HG02759 (cell line): Measurements from ENCODE around the gene ABCB11.
A peak's percentile ranks its signal among the peaks of the same experiment; 100 is the strongest.
"Not testable (repeated sequence)": the region's sequence is repeated elsewhere in the genome, so short reads cannot be mapped to it uniquely, and the experiment has no call there.

ENCODE experiments used
- ATAC-seq: cut with Tn5 transposase; IDR thresholded peaks from one replicate; pipeline ENCODE4 v1.9.1; 2021; ENCODE audit warnings: mild to moderate bottlenecking, moderate library complexity; ENCODE audit not compliant: unreplicated experiment

The ABCB11 gene

DNA sequence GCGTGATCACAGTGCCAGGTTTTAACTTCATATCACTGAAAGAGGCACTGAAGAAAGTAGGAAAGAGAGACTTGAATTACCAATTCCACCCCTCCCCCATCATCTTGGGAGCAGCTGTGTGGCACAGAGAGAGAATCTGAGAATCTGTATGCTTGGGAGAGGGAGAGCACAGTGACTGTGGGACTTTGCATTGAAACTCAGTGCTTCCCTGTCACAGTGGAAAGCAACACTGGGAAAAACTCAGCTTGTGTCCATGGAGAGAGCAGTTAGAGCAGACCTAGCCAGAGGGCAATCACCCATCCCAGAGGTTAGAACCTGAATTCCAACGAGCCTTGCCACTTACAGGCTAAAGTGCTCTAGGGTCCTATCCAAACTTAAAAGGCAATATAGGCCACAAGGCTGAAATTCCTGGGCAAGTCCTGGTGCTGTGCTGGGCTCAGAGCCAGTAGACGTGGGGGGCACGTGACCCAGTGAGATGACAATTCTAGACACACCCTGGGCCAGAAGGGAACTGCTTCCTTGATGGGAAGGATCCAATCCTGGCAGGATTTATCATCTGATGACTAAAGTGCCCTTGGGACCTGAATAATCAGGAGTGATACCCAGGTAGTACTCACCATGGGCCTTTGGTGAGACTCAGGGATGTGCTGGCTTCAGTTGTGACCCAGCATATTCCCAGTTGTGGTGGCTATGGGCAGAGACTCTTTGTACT is 15.5 kb upstream of the ABCB11 start:
- ATAC-seq: no peak

DNA sequence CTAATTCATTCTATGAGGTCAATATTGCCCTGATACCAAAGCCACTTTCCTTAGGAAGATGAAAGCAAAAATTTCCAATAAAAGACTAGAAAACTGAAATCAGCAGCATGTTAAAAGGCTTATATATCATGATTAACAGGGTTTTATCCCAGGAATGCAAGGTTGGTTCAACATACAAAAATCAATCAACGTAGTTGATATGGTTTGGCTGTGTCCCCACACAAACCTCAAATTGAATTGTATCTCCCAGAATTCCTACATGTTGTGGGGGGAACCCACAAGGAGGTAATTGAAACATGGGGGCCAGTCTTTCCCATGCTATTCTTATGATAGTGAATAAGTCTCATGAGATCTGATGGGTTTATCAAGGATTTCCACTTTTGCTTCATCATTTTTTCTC is 11.7 kb upstream of the ABCB11 start:
- no peak for ATAC-seq

DNA sequence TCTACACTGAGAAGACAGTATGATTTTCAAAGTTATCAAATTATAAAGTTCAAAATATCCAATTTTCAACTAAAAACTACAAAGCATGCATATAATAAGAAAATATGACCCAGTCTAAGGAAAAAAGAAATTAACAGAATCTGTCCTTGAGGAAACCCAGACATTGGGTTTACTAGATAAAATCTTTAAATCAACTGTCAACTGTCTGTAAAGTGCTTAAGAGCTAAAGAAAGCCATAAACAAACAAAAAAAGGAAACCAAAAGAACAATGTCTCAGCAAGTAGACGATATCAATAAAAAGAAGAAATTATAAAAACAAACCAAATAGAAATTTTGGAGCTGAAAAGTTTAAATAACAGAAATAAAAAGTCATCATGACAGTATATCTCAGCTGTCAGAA is 10.5 kb upstream of the ABCB11 start:
- no peak for ATAC-seq

DNA sequence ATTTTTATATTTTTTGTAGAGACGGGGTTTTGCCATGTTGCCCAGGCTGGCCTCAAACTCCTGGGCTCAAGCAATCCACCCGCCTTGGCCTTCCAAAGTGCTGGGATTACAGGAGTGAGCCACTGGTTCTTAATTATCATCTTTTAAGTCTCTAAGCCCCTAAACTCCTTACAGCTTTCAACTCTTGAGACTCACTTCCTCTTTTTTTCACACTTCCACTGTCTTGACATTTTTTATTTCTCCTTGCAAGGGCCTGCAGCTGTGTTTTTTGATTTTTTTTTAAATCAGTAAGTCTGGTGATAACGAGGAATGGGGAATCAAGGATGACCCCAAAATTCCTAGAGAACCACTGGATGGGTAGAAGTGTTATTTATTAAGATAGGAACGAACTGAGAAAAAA is 8.6 kb upstream of the ABCB11 start:
- no peak for ATAC-seq

DNA sequence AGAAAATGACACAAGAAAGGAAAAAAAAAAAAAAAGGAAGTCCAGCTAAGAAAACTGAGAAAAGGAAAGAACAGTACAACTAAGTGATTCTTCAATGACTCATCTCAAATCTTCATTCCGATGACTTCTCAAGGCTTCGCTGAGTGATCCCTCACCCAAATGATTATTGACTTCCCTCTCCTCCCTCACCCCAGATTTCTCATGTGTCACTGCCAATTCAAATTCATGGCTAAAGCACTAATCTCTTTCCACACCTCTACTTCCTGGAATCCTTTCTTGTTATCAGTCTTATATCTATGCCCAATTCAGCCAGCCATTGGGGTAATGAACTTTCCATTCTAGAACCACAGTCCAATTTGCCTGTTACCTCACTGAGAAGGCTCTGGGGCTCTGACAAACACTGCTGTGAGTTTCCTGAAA is 7.2 kb upstream of the ABCB11 start:
- peak; percentile 72 for ATAC-seq

DNA sequence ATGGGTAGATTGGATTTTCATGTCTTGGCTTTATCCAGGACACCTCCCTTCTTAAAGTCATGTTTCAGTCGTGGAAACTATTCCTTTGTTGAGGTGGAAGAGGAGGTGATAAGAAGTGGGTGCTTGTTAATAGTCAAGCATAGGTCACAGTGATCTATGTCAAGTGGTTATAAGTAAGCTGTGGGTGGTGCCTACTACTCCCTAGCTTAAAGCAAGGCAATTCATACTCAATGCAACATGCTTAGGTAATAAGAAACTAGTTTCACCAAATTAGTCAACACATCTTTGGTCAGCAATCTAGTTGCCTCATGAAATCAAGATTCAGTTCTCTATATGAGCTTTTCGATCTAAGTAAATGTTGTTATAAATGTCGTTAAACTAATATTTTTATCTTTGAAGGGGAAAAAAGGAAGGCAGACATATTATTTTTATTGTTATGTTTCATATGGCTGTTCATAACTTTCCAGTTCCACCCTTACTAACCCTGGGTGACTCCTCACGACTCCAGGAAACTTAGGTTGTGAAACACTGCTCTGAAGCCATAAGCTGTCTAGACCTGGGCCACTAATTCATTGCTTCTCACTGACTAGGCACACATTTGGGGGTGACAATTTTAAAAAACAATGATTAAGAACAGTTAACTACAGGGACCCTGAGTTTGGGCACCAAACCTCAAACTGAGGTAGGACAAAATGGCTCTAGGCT is 5.8 kb upstream of the ABCB11 start:
- ATAC-seq: peak; percentile 63

DNA sequence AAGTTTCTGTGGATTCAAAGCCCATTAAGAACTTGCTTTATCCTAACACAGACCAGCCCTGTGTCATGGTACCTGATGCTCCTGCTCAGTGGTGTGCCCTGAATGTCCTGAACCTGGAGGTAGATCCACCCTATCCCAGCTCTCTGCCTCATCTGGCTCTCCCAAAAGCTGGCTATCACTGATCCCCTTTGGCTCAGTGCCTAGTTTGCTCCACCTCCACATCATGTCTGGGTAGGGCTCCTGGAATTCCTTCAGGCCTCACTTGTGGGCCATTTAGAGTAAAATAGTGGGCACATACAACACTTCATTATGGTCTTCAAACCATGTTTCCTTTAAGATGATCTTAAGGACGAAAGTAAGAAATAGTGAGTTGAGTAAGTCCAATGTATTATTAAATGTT is 4.8 kb upstream of the ABCB11 start:
- ATAC-seq: no peak

DNA sequence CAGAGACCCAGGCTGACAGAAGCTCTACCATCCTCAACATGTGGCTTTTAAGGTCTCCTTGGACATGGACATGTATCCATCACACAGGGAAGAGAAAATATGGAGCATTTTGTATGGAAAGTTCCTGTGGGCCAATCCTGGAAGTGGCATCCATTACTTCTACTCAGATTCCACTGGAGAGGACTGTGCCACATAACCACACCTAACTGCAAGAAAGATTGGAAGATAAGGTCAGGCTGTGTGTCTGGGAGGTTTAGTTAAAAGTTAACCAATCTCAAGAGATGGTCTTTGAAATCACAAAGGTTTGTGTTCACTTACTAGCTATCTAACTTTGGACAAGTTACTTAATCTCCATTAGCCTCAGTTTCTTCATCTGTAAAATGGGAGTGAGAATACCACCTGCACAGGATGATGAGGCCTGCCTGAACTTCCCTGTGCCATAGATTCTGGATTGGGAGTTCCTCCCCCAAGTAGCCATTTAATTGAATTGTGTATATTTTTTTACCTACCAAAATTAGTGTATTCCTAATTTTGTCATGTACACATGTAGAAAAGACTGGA is 3.9 kb upstream of the ABCB11 start:
- ATAC-seq: no peak

DNA sequence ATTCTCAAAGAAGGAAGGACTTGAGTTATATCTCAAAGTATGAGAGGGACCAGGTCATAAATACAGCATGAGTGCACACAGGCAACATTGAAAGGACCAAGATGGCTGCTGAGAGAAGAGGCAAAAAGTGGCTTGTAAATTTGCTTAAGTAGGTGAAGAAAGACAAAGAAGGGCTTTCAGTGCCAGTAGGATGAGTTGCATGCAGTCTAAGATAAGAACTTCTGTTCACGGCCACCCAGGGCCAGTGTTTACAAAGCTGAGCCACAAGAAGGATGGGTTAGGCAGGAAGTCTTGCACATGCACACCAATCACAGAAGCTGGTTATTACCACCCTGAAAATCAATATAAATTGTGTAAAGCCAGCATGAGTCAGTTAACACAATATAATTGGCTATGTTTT is 3.1 kb upstream of the ABCB11 start:
- no peak for ATAC-seq

DNA sequence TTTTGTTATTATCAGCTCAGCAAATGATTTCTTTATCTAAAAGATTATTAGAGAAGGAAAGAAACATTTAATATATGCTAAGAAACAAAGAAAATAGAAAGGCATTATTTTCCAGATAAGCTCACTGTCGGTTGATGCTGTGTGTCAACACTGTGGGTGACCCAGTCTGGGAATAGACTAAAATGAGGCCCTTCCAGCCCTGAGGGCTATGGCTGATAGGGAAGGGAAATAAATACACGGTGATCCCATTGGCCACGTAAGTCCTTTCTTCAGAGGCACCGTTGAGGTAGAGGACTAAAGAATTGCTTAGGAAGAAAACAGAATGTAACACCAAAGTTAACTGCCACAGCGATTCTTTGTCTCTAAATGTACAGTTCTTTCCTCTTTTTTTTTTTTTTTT is 1.8 kb downstream of the ABCB11 start:
- no peak for ATAC-seq

DNA sequence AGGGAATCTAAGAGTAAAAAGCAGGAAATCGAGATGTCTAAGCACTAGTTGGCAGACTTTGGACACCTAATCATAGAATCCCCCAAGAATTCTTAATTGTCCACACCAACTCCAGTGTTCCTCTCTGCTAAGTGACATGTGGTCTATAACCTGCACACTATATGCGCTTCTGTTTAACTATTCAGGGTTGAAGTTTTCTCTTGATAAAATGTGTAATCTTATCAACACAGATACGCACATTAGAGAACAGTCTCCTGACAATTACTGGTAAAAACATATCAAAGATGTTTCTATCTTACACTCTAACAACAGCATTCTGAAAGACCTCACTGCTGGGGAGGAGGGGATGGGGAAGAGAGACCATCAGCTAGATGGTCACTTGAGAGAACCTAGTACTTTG is 3.9 kb downstream of the ABCB11 start:
- ATAC-seq: no peak

DNA sequence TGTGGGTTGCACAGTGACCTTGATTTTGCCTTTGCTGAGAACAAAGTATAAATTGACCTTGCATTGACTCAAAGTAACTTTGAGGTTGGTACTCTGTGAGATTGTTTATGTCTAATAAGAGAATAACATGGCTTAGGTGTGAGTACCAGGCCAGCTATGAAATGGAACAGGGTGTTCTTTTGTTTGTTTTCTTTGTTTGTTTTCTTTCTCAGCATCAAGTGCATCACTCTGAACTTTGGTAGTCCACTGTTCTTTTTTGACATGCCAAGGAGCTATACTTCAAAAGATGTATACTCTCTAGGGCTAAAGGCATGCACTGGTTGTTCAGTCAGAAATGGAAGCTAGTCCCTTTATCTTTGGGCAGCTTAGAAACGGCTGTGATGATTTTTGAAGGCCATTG is 5.1 kb downstream of the ABCB11 start:
- ATAC-seq: no peak

DNA sequence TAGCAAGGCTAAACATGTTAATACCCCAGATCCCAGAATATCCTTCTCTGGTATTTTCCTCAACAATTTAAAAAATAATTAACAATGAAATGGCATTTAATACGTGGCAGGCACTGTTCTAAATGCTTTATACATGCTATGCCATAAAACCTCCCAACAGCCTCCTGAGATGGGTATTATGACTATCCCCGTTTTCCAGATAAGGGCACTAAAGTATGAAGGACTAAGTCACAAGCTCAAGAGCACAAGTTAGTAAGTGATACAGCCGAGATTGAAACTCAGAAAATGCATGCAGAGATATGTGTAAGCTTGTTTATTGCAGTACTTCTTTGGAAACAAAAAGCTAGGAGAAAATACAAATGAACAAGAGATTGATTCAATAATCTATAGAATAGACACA is 8.0 kb downstream of the ABCB11 start:
- ATAC-seq: no peak

DNA sequence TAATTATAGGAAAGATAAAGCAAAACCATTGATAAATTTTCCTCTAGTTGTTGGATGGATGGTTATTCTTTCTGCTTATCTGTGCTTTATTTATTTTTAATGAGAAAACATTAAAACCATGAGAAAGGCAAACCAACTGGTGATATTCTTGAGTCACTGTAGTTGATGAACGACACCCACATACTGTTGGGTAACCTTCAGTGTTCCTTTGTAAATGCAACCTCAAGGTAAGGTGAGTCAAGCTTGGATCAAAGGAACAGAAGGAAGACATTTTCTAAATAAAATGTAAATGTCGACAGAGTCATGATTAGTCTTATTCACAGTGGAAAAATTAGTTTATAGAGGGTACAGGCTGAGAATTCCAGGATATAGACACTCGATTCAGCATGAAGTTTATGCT is 12.7 kb downstream of the ABCB11 start:
- ATAC-seq: no peak

DNA sequence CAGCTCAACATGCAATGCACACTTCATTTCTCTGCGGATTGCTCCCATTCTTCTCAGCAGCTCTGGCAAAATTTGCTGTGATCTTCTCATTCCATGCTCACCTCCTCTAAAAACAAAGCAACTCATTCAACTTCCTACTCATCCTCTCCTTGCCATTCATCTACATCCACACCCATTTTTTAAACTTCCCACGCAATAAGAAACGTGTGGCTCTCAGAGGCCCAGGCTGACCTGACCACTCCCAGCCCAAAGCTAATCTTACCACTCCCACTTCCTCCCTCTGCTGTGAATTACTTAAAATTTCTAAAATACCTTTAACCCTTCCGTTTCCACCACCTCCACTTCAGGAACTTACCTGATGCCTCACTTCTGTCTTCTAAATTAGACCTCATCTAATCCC is 15.2 kb downstream of the ABCB11 start:
- no peak for ATAC-seq

DNA sequence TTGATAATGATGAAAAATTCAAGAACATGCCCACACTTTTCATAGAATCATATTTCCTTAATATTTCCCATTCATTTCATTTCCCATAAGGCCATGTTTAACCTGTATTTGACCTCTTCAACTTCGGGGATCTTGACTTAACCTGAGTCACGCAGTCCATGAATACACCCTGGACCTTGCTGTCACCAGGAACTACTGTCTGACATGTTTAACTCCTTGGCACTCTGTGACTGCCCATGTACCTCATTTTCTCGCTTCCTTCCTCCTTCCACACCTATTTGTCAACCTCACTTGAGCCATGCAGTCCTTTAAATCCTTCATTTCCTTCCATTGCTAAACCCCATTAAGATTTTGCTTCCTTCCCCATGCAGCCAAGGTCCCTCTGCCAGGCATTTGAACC is 16.3 kb downstream of the ABCB11 start:
- ATAC-seq: no peak

DNA sequence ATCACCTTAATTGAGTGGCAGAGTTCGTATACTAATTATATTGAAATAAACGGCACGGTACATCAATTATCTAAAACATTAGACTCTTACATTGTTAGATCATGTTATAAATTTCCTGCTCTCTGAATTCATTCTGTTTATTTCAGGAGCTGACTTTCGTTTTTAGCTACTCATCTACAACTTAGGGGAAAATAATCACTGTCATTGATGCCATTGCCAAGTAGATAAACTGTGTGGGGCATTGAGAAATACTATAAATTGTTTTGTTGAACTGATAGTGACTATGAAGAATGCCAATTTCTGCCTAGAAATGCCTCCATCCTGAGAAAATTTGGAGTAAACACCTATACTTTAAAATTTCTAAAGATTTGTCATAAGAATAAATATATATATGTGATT is 17.5 kb downstream of the ABCB11 start:
- no peak for ATAC-seq

DNA sequence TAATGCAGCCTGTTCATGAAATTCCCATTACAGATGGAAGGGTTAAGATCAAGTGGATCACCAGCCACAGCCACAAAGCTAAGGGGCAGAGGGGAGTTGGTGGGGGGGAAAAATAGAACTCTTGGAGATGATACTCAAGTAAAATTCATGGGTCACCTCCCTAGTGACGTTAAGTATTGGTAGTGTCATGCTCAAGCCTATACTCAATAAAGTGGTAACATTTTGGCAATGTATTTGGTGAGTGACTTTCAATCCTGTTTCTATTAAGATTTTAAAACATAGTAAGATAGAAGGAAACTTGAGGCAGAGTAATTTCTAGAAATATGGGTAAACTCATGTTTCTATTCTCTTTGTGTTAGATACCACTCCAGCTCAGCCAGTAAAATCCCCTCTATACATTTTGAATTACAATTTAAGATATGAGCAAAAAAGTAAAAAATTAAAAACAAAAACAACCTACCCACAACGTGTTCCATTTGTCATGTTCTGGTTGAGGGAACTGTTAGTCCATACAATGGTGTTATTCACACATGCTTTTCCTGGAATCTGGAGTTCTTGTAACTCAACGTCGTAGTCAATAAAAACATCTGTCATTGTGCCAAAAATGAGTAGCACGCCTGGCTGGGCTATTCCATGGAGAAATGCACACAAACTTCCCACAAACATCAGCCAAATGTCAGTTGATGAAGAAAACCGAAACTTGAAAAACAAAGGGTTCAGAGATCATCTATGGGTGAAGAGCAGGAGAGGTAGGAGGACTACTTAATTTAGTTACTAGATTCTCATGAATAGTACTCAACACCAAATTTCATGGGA is 18.1 kb downstream of the ABCB11 start:
- ATAC-seq: no peak

DNA sequence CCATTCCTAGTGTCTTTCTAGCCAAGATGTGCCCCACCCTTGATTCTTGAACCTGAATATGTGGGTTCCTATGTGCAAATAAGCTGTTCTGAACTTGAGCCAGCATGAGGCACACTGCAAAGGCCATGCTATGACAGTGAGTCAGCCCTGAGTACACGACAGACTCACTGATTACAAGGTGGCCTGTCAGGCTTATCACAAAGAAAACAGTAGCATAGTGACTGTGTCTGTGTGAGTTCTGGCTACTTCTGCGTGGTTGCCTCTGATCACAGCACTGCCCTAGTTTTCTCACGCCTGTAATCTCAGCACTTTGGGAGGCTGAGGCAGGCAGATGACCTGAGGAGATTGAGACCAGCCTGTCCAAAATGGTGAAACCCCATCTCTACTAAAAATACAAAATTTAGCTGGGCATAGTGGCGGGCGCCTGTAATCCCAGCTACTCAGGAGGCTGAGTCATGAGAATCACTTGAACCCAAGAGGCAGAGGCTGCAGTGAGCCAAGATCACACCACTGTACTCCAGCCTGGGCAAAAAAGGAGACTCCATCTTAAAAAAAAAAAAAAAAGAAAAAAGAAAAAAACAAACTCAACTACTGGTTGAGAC is 18.8 kb downstream of the ABCB11 start:
- ATAC-seq: not testable (repeated sequence)

DNA sequence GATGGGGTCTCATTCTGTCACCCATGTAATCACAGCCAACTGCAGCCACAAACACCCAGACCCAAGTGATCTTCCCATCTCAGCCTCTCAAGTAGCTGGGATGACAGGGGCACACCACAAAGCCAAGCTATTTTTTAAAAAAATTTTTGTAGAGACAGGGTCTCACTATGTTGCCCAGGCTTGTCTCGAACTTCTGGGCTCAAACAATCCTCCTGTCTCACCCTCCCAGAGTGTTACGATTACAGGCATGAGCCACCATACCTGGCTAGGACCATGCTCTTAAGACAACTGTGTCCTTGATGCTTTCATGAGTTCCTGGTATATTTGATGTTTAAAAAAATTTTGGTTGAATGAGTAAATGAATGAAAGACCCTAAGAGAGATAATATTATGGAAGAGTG is 19.4 kb downstream of the ABCB11 start:
- no peak for ATAC-seq
